ENCODE data around the gene GOLT1B.
A peak's percentile ranks its signal among the peaks of the same experiment; 100 is the strongest.

Gene GOLT1B

DNA sequence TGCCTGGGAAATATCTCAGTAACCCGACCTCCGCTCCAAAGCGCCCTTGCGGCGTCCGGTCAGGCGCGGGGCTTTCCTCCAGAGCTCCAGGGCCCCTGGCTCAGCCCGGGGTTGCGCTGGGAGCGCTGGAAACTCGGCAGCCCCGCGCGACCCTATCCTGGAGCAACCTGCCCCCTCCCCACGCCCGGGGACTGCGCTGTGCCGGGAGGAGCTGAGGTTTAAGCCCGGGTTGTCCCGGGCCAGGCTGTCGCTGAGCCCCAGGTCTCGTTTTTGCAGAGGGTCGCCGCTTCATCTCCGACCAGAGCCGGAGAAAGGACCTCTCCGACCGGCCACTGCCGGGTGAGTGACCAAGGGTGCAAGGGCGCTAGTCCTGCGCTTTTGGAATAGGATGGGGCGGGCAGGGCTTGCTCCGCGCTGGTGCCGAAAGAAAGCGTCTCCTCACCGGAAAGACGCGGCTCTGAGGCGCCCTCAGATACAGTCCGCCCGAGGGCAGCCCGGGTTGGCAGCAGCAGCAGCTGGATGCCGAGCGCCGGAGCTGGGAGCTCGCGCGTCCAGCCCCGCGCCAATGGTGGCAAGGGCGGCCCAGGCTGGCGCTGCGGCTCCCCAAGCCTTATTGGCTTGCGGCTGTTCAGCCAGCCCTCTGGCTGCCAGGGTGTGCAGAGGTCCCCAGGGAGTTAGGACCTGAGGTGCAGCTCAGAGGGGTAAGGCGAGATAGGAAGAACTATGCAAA is 26.0 kb downstream of the GOLT1B start:
- H3K9me3 ChIP-seq (replicated peaks in 1 of 11): peaks cover 0 to 22% (median 10%) of the 10 kb centered on the region in 11 experiments; a peak in 13 of 22 replicates
- no peaks in the 10 kb centered on the region for H4K20me1 ChIP-seq
- peak overlapping the region in 6 of 11 experiments; percentile 13 to 56 (median 38); a peak in 7 of 22 replicates for H3K9ac ChIP-seq
- peaks cover 0 to 8% (median 0%) of the 10 kb centered on the region in 11 experiments; a peak in 2 of 22 replicates for H3K27me3 ChIP-seq
- no peak for TF ChIP-seq Cebpa-rat (IDR thresholded peaks at IDR 0.05)
- H3K27ac ChIP-seq: peak overlapping the region in 1 of 11 experiments; percentile 47; a peak in 1 of 22 replicates
- peaks cover 5 to 41% (median 24%) of the 10 kb centered on the region in 10 experiments; a peak in 17 of 20 replicates for H3K4me1 ChIP-seq
- H3K4me2 ChIP-seq: peak overlapping the region; percentile 64 to 81 (median 72)
- H3K36me3 ChIP-seq: no peaks in the 10 kb centered on the region
- H3K4me3 ChIP-seq: peak overlapping the region; percentile 30 to 58 (median 48); a peak in 19 of 20 replicates

DNA sequence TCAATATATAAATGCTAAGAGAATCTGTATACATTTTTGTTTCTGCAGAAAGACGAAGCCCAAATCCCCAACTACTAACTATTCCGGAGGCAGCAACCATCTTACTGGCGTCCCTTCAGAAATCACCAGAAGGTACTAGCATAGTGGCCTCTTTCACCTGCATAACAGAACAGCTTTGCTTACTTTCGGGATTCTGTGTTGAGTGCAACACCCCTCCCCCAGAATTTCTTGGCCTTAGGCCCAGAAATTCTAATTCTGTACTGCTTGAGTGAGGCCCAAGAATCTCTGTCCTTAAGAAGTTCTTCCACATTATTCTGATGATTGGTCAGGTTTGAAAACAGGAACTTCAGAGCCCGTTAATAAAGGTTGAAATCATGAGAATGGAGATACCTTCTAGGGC is 27.4 kb downstream of the GOLT1B start:
- Histone ChIP-seq H4K20me1 (no peaks in the 10 kb centered on the region), H3K4me2 (peak overlapping the region in 2 of 11 experiments; percentile 27 to 34; a peak in 2 of 22 replicates), H3K27ac (no peak overlapping the region), H3K9me3 (replicated peaks in 1 of 11) (peaks cover 0 to 18% (median 8%) of the 10 kb centered on the region in 11 experiments; a peak in 13 of 22 replicates), H3K4me1 (peaks cover 5 to 41% (median 24%) of the 10 kb centered on the region in 10 experiments; a peak in 17 of 20 replicates), H3K36me3 (no peaks in the 10 kb centered on the region), H3K27me3 (peaks cover 0 to 8% (median 0%) of the 10 kb centered on the region in 11 experiments; a peak in 2 of 22 replicates), H3K4me3 (no peak overlapping the region), H3K9ac (no peak overlapping the region)
- TF ChIP-seq Cebpa-rat (IDR thresholded peaks at IDR 0.05): no peak

DNA sequence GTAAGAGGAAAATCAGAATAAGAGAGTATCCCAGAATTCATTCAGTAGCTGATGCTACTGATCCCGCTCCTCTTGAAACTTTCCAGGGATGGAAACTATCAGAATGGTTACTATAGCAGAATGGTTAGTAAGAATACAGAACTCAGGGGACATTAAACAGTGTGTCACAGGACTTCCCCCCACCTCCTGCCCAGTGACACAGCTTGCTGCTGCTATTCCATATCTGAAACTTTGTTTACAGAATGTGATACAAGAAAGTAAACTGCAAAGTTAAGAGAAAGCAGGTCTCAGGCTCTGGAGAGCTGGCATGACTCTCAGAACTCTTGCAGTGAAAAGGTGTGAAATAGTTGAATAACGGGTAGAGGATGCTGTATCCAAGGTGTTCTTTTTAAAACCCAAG is 27.9 kb downstream of the GOLT1B start:
- no peak overlapping the region for H3K27ac ChIP-seq
- no peak overlapping the region for H3K9ac ChIP-seq
- no peak overlapping the region for H3K4me3 ChIP-seq
- peak overlapping the region in 2 of 11 experiments; percentile 27 to 34; a peak in 1 of 22 replicates for H3K4me2 ChIP-seq
- peaks cover 5 to 41% (median 24%) of the 10 kb centered on the region in 10 experiments; a peak in 17 of 20 replicates for H3K4me1 ChIP-seq
- peaks cover 0 to 13% (median 8%) of the 10 kb centered on the region in 11 experiments; a peak in 12 of 22 replicates for H3K9me3 ChIP-seq (replicated peaks in 1 of 11)
- TF ChIP-seq Cebpa-rat (IDR thresholded peaks at IDR 0.05): no peak
- no peaks in the 10 kb centered on the region for H3K36me3 ChIP-seq
- no peaks in the 10 kb centered on the region for H4K20me1 ChIP-seq
- H3K27me3 ChIP-seq: peaks cover 0 to 8% (median 0%) of the 10 kb centered on the region in 11 experiments; a peak in 2 of 22 replicates

DNA sequence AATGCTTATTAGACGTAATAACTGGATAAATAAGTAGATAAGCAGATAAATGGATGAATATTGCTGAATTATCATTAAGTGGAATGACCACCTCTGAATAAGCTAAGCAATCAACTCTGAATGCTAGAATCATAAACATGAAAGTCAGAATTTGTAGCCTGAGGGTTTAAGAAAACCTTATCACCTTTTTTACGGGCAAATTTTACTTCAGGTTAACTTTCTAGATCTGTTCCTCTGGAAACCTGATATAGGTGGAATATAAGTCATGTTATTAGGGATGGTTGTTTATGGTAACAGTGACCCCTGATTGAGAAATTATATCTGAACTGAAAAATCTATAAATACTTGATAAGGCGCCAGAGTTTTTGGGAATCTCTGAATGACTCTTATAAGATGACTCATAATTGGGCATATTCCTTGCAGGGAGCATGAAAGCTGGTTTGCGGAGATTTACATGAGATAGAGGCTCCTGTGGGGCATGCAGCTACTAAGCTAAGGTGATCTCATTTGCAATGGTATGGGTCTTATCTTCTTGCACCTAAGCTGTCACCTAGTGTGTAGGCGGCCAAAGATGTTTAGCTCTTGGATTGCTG is 36.6 kb downstream of the GOLT1B start:
- Histone ChIP-seq H4K20me1 (no peaks in the 10 kb centered on the region), H3K4me2 (no peak overlapping the region), H3K36me3 (no peaks in the 10 kb centered on the region), H3K4me3 (no peak overlapping the region), H3K27ac (no peak overlapping the region), H3K9me3 (replicated peaks in 1 of 11) (no peaks in the 10 kb centered on the region), H3K9ac (no peak overlapping the region), H3K4me1 (0 out of 20 replicates have a peak, but pooled peaks cover 0 to 6% (median 0%) of the 10 kb centered on the region in 10 experiments), H3K27me3 (no peaks in the 10 kb centered on the region)
- no peak for TF ChIP-seq Cebpa-rat (IDR thresholded peaks at IDR 0.05)

DNA sequence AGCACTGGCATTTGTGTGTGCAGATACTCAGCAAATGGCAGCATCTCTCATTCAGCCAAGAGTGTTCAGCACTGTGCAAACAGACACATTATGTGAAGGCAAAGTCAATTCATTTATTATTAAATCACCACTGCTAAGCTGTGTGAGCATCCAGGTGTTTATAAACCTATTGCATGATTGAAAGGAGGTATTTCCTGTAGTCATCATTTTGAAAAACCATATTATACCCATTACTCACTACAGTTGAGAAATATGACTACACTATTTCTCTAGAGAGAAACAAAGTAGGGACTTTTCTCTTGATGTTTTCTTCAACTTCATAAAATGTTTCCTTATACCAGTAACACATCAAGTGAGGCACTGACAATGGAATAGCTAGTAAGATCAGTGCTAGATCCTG is 38.2 kb downstream of the GOLT1B start:
- no peak overlapping the region for H3K9ac ChIP-seq

DNA sequence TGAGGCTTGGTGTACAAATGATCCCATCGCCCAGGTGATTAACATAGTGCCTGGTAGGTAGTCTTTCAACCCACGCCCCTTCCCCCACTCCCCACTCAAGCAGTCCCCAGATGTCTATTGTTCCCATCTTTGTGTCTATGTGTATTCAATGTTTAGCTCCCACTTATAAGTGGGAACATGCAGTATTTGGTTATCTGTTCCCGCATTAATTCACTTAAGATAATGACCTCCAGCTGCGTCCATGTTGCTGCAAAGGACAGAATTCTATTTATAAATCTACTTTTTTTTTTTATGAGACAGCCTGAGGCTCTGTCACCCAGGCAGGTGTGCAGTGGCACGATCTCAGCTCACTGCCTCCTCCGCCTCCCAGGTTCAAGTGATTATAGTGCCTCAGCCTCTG is 40.2 kb downstream of the GOLT1B start:
- H3K27me3 ChIP-seq: no peaks in the 10 kb centered on the region
- H3K4me2 ChIP-seq: no peak overlapping the region
- no peaks in the 10 kb centered on the region for H3K9me3 ChIP-seq (replicated peaks in 1 of 11)
- no peaks in the 10 kb centered on the region for H4K20me1 ChIP-seq
- H3K9ac ChIP-seq: no peak overlapping the region
- no peak for TF ChIP-seq Cebpa-rat (IDR thresholded peaks at IDR 0.05)
- no peak overlapping the region for H3K27ac ChIP-seq
- no peaks in the 10 kb centered on the region for H3K36me3 ChIP-seq
- H3K4me3 ChIP-seq: no peak overlapping the region
- H3K4me1 ChIP-seq: 0 out of 20 replicates have a peak, but pooled peaks cover 0 to 6% (median 0%) of the 10 kb centered on the region in 10 experiments

More for the DNA sequence above, 38.2 kb downstream of the GOLT1B start:
- Histone ChIP-seq H3K4me2 (no peak overlapping the region), H3K9me3 (replicated peaks in 1 of 11) (no peaks in the 10 kb centered on the region), H4K20me1 (no peaks in the 10 kb centered on the region), H3K27ac (no peak overlapping the region), H3K4me1 (0 out of 20 replicates have a peak, but pooled peaks cover 0 to 6% (median 0%) of the 10 kb centered on the region in 10 experiments), H3K4me3 (no peak overlapping the region), H3K27me3 (no peaks in the 10 kb centered on the region), H3K36me3 (no peaks in the 10 kb centered on the region)
- TF ChIP-seq Cebpa-rat (IDR thresholded peaks at IDR 0.05): no peak

DNA sequence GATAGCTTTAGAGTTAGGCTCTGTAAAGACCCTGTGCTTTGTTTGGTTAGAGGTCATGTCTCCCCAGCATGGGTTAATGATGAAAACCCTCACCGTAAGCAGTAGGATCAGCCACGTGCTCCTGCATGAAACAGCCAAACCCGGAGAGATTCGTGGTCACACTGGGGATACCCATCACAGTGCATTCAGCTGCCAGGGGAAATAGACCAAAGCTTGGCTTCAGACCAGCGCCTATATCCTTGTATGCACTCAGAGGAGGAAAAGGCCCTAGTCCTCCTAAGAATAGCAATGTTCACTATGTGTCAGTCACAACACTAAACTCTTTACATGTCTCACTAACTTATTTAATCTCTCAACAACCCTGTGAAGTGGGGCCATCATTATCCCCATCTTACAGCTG is 40.8 kb downstream of the GOLT1B start:
- H3K36me3 ChIP-seq: no peaks in the 10 kb centered on the region
- H3K9ac ChIP-seq: no peak overlapping the region
- H3K4me2 ChIP-seq: peak overlapping the region in 3 of 11 experiments; percentile 8 to 31 (median 30); a peak in 2 of 22 replicates
- no peaks in the 10 kb centered on the region for H4K20me1 ChIP-seq
- H3K27me3 ChIP-seq: no peaks in the 10 kb centered on the region
- H3K9me3 ChIP-seq (replicated peaks in 1 of 11): no peaks in the 10 kb centered on the region
- no peak overlapping the region for H3K27ac ChIP-seq
- 0 out of 20 replicates have a peak, but pooled peaks cover 0 to 6% (median 0%) of the 10 kb centered on the region in 10 experiments for H3K4me1 ChIP-seq
- TF ChIP-seq Cebpa-rat (IDR thresholded peaks at IDR 0.05): no peak
- no peak overlapping the region for H3K4me3 ChIP-seq

DNA sequence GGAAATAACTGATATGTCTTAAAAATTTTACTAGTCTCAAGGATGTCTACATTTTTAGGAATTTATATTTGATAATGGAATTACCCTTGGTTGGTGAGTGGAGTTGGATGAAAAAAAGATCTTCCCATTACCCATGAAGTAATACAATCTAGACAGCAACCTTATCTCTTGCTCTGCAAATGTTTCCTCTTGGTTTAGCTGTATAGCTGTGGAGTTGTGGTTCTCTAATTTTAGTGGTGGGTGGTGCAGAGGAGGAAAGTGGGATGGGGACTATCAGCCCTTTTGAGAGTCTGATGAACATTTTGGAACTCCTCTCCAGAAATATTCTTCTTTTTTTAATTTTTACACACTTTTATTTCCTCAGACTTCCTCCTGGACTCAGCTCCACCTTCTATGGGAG is 41.6 kb downstream of the GOLT1B start:
- H4K20me1 ChIP-seq: no peaks in the 10 kb centered on the region
- no peak overlapping the region for H3K4me3 ChIP-seq

DNA sequence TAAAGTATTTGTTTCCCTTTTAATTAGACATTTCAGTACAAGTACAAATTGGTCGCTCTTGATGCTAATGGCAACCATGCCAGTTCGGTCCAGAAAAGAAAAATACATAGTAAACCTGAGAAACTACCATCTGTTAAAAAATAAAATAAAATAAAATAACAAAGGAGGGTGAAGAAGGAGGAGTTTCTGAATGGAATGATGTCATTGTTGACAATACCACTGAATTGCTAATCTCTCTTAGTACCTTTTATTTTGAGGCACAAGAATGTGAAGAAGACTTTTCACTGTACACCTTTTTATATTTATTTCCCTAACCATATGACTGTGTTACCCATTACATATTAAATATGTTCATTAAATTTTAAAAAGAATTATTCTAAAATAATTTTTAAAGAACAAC is 44.0 kb downstream of the GOLT1B start:
- Histone ChIP-seq H3K4me3 (no peak overlapping the region), H3K4me1 (0 out of 20 replicates have a peak, but pooled peaks cover 0 to 6% (median 0%) of the 10 kb centered on the region in 10 experiments), H3K4me2 (no peak overlapping the region), H3K9ac (no peak overlapping the region), H3K9me3 (replicated peaks in 1 of 11) (no peaks in the 10 kb centered on the region), H3K36me3 (no peaks in the 10 kb centered on the region), H3K27me3 (no peaks in the 10 kb centered on the region), H3K27ac (no peak overlapping the region), H4K20me1 (no peaks in the 10 kb centered on the region)
- no peak for TF ChIP-seq Cebpa-rat (IDR thresholded peaks at IDR 0.05)

More for the DNA sequence above, 41.6 kb downstream of the GOLT1B start:
- H3K9me3 ChIP-seq (replicated peaks in 1 of 11): no peaks in the 10 kb centered on the region
- H3K4me1 ChIP-seq: 0 out of 20 replicates have a peak, but pooled peaks cover 0 to 6% (median 0%) of the 10 kb centered on the region in 10 experiments
- H3K36me3 ChIP-seq: no peaks in the 10 kb centered on the region
- no peak for TF ChIP-seq Cebpa-rat (IDR thresholded peaks at IDR 0.05)
- H3K9ac ChIP-seq: no peak overlapping the region
- no peak overlapping the region for H3K27ac ChIP-seq
- no peak overlapping the region for H3K4me2 ChIP-seq
- H3K27me3 ChIP-seq: no peaks in the 10 kb centered on the region
